HT-29 (cell line): ENCODE measurements around the gene TCF7L2. TPM values are rescaled to one million over a fixed set of nuclear protein-coding genes. Genes with fewer than 3 reads are reported as not detected.
"Not testable (repeated sequence)": the region's sequence is repeated elsewhere in the genome, so short reads cannot be mapped to it uniquely, and the experiment has no call there.

Source experiments
- DNase-seq: peaks from one replicate; pipeline ENCODE4 v3.0.0-alpha.2; 2015; ENCODE audit warnings: low spot score
- total RNA-seq: library from RNA; depleted of rRNA; stranded (reverse); fragments of >200 nt; shearing (Covaris generic); gene quantifications from 2 replicates; pipeline ENCODE4 v1.2.3, GENCODE V29; 2014

The TCF7L2 gene
- total RNA-seq, 1 experiment from 2014 or later, result 16.5 TPM

- no peak for DNase-seq
Observed at GRCh38 chr10:113063043-113063967, 113.3 kb downstream of the TCF7L2 start.

GRCh38 chr10:113064039-113064438, 114.0 kb downstream of the TCF7L2 start:
- DNase-seq, result no peak

- DNase-seq, result not testable (repeated sequence)
Observed at GRCh38 chr10:113066120-113066519, 116.1 kb downstream of the TCF7L2 start.

- DNase-seq, result no peak
Observed at GRCh38 chr10:113066561-113067312, 116.7 kb downstream of the TCF7L2 start.

GRCh38 chr10:113067501-113067900, 117.5 kb downstream of the TCF7L2 start:
- DNase-seq, result no peak

- DNase-seq, result no peak
Observed at GRCh38 chr10:113068178-113068890, 118.3 kb downstream of the TCF7L2 start.

GRCh38 chr10:113069595-113069994, 119.5 kb downstream of the TCF7L2 start:
- DNase-seq, result no peak

- no peak for DNase-seq
Observed at GRCh38 chr10:113071446-113071845, 121.4 kb downstream of the TCF7L2 start.

- DNase-seq, result peak; percentile 95
Observed at GRCh38 chr10:113073549-113074189, 123.6 kb downstream of the TCF7L2 start.

GRCh38 chr10:113076949-113077348, 126.9 kb downstream of the TCF7L2 start:
- no peak for DNase-seq

GRCh38 chr10:113078282-113078907, 128.3 kb downstream of the TCF7L2 start:
- no peak for DNase-seq

- no peak for DNase-seq
Observed at GRCh38 chr10:113080061-113080924, 130.2 kb downstream of the TCF7L2 start.

GRCh38 chr10:113080925-113081229, 130.8 kb downstream of the TCF7L2 start:
- DNase-seq, result no peak

- DNase-seq, result no peak
Observed at GRCh38 chr10:113084031-113084430, 134.0 kb downstream of the TCF7L2 start.

GRCh38 chr10:113085776-113086175, 135.7 kb downstream of the TCF7L2 start:
- DNase-seq, result no peak

GRCh38 chr10:113086282-113086681, 136.2 kb downstream of the TCF7L2 start:
- peak; percentile 56 for DNase-seq

- peak; percentile 94 for DNase-seq
Observed at GRCh38 chr10:113087165-113088029, 137.3 kb downstream of the TCF7L2 start.

- no peak for DNase-seq
Observed at GRCh38 chr10:113088194-113088593, 138.1 kb downstream of the TCF7L2 start.

GRCh38 chr10:113089551-113089950, 139.5 kb downstream of the TCF7L2 start:
- DNase-seq, result no peak
